Measurements from ENCODE around the gene RNF223.
"Not testable (repeated sequence)": the region's sequence is repeated elsewhere in the genome, so short reads cannot be mapped to it uniquely, and the experiment has no call there.

RNF223 gene

GRCh38 chr1:1033731-1034438, 40.2 kb downstream of the RNF223 start:
- H3K27ac ChIP-seq: no peak overlapping the region
- DNase-seq (ENCODE audit: low read depth, low spot score): no peak

GRCh38 chr1:1033009-1033587, 41.0 kb downstream of the RNF223 start:
- H3K27ac ChIP-seq: no peak overlapping the region
- DNase-seq (ENCODE audit: low read depth, low spot score): peak; percentile 52

- H3K27ac ChIP-seq: no peak overlapping the region
- DNase-seq (ENCODE audit: low read depth, low spot score): no peak
These were observed 41.7 kb downstream of the RNF223 start for GRCh38 chr1:1032424-1032823.

- DNase-seq (ENCODE audit: low read depth, low spot score): no peak
- no peak overlapping the region for H3K27ac ChIP-seq
These were observed 42.4 kb downstream of the RNF223 start for GRCh38 chr1:1031659-1032235.

- DNase-seq (ENCODE audit: low read depth, low spot score); H3K27ac ChIP-seq: not testable (repeated sequence)
These were observed 43.0 kb downstream of the RNF223 start for GRCh38 chr1:1030867-1031658.

GRCh38 chr1:1027791-1028190, 46.3 kb downstream of the RNF223 start:
- no peak for DNase-seq (ENCODE audit: low read depth, low spot score)
- H3K27ac ChIP-seq: no peak overlapping the region

GRCh38 chr1:1026599-1027413, 47.3 kb downstream of the RNF223 start:
- H3K27ac ChIP-seq: no peak overlapping the region
- no peak for DNase-seq (ENCODE audit: low read depth, low spot score)

- H3K27ac ChIP-seq: peak overlapping the region; percentile 83
- no peak for DNase-seq (ENCODE audit: low read depth, low spot score)
These were observed 48.4 kb downstream of the RNF223 start for GRCh38 chr1:1025730-1026129.

- DNase-seq (ENCODE audit: low read depth, low spot score): peak; percentile 40
- peak overlapping the region; percentile 83 for H3K27ac ChIP-seq
These were observed 49.1 kb downstream of the RNF223 start for GRCh38 chr1:1024771-1025699.

- no peak for DNase-seq (ENCODE audit: low read depth, low spot score)
- H3K27ac ChIP-seq: peak overlapping the region; percentile 83
These were observed 49.8 kb downstream of the RNF223 start for GRCh38 chr1:1024149-1024770.

- DNase-seq (ENCODE audit: low read depth, low spot score): no peak
These were observed 50.4 kb downstream of the RNF223 start for GRCh38 chr1:1023700-1024099.

GRCh38 chr1:1022302-1023009, 51.6 kb downstream of the RNF223 start:
- peak overlapping the region; percentile 95 for H3K27ac ChIP-seq
- no peak for DNase-seq (ENCODE audit: low read depth, low spot score)

More at GRCh38 chr1:1023700-1024099, 50.4 kb downstream of the RNF223 start:
- H3K27ac ChIP-seq: peak overlapping the region; percentile 83

GRCh38 chr1:1021920-1022259, 52.2 kb downstream of the RNF223 start:
- DNase-seq (ENCODE audit: low read depth, low spot score): no peak
- peak overlapping the region; percentile 95 for H3K27ac ChIP-seq

- DNase-seq (ENCODE audit: low read depth, low spot score): no peak
- peak overlapping the region; percentile 95 for H3K27ac ChIP-seq
These were observed 52.8 kb downstream of the RNF223 start for GRCh38 chr1:1021010-1021919.

Data from epithelial cell of prostate (primary cell).